Stimulated activated CD8-positive, alpha-beta memory T cell treated with anti-CD3 and anti-CD28 coated beads, Interleukin-15, amount 100 ng/mL, for 24 hours (primary cell): Measurements from ENCODE around the gene FCMR.
"Not testable (repeated sequence)": the region's sequence is repeated elsewhere in the genome, so short reads cannot be mapped to it uniquely, and the experiment has no call there.

Experiments used
- DNase-seq: peaks from one replicate; pipeline ENCODE4 v3.0.0-alpha.2; 2020; ENCODE audit warnings: low read depth

FCMR gene

DNA sequence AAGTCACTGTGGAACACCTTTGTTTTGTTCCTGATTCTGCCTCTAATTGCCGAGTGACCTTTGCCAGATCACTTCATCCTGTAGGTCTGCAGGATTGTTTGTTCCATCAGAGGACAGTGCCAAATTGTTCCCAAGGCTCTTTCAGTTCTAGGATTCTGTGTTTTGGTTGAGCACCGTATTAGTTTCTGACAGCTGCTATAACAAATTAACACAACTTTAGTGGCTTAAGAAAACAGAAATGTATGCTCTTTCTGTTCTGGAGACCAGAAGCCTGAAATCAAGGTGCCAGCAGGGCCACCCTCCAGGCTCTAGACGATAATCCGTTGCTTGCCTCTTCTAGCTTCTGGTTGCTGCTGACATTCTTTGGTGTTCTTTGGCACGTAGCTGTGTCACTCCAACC is 27.9 kb upstream of the FCMR start:
- DNase-seq = no peak

- no peak for DNase-seq
These were observed 27.5 kb upstream of the FCMR start for GRCh38 chr1:206949208-206949607.

DNA sequence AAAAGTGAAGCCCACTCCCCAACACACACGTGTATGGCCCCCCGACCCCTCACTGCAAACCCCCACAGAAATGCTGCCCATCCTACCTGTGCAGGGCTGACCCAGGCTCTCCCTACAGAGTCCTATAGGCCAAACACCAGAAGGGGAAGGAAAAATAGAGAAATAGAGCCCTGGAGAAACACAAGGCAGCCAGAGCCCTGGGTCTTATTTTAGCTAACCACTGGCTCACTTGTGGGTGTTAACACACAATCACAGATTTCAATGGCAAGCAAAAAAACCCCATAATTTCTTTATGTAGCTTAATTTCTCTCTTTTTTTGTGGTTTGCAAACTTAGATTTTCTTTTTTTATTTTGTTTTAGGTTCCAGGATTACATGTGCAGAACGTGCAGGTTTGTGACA is 25.5 kb upstream of the FCMR start:
- DNase-seq = no peak

DNA sequence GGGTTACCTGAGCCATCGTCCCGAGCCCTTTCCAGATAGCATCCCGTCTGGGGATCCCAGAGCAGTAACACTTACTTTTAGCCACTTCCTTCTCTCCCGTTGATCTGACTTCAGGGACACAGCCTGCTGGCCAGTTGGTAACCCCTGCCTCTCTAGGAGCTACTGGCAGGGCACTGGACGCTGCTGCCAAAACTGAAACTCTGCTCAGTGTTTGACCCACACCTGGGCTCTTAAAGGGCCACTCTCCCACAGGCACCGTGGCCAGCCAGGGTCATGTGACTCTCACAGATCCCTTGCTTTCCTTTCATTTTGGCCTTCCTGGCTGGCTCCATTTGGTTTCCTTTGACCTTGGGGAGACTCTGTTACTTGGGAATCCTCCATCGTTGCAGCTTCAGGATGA is 24.5 kb upstream of the FCMR start, which contains the start of gene PIGR:
Gene PIGR, minus strand, starts transcription at position 206 of the 400 bp plus-strand sequence. CDS start 5,935 bp downstream, outside the sequence.
- DNase-seq = no peak

DNA sequence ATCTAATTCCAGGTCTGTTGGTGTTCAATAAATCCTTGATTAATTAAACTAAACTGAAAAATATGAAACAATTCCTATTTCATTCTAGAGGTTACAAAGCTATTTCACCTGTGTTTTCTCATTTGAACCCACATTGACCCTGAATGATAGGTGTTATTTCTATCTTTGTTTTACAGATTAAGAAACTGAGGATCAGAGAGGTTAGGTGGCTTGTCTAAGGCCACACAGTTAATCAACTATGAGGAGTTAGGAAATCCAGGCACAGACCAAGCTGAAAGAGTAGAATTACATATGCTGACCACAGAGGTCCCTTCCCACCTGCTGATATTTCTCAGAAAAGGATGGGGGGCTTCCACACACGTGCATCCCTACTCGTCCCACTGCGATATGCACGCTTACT is 24.0 kb upstream of the FCMR start:
- DNase-seq = no peak

- DNase-seq = no peak
These were observed 23.0 kb upstream of the FCMR start for GRCh38 chr1:206944703-206945102.

DNA sequence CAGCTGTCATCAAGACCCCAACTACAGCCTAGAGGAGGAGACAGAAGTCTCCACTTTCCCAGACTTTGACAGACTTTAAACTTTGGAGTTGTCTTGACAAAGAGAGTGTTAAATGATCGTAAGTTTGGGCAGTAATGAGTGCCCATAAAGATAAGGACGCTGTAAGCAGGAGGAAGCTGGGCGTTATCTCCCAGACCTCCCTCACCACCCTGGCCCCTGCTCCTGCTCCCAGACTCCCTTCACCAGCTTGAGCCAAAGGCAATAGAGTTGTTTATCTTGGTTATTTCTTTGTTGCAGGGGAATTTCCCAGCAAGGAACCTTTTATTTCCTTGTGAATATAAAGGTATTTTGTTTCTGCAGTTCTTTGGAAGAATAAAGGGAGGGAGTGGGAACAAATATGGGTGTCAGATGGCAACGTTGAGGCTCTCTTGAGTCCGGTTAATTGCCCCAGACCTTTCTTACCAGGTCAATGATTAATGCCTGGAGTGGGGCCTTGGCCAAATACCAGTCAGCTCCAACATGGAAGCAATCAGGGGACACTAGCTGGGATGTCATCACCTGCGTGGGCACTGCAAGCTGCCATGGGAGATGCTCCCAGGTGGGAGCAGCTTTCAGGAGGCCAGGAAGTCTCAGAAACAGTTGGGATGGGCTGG is 20.2 kb upstream of the FCMR start:
- DNase-seq = no peak

DNA sequence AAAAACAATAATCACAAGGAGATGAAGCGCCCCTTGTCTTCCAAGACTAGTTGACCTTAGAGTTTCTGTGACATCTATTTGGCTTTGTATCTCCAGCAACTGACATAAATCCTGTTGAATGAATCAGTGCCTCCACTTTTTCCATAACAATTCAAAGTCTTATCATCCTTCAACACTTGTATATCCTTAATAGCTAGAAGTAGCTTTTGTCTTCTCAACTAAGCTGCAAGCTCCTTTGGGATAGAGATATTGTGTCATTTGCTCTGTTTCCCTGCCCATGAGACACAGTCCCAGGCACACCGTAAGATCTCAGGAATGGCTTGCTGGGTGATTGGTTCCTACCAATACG is 18.8 kb upstream of the FCMR start:
- no peak for DNase-seq

GRCh38 chr1:206939841-206940587 is 18.3 kb upstream of the FCMR start:
- no peak for DNase-seq

GRCh38 chr1:206939131-206939530 is 17.4 kb upstream of the FCMR start:
- DNase-seq = no peak

- no peak for DNase-seq
These were observed 15.7 kb upstream of the FCMR start for GRCh38 chr1:206937425-206937824.

- no peak for DNase-seq
These were observed 13.8 kb upstream of the FCMR start for GRCh38 chr1:206935491-206936067.

- DNase-seq = peak; percentile 52
These were observed 11.7 kb upstream of the FCMR start for GRCh38 chr1:206933333-206933945.

DNA sequence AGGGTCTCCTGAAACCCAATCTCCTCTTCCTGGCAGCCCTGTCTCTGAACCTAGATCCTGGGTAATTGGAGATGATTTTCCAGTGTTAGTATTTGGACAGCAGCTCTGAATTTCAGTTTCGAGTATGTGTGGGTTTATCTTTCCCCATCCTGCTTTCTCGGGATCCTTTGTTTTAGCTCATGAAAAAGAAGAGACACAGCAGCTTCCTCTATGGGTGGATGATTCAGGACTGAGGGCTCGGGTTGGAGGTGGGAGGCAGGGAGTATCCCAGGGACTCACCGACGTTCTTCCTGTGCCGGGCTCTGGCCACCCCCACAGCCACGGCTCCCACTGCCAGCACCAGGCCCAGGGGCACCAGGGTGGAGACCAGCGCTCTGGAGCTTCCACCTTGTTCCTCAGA is 10.4 kb upstream of the FCMR start:
- DNase-seq = no peak

- no peak for DNase-seq
These were observed 10.0 kb upstream of the FCMR start for GRCh38 chr1:206931709-206932108.

DNA sequence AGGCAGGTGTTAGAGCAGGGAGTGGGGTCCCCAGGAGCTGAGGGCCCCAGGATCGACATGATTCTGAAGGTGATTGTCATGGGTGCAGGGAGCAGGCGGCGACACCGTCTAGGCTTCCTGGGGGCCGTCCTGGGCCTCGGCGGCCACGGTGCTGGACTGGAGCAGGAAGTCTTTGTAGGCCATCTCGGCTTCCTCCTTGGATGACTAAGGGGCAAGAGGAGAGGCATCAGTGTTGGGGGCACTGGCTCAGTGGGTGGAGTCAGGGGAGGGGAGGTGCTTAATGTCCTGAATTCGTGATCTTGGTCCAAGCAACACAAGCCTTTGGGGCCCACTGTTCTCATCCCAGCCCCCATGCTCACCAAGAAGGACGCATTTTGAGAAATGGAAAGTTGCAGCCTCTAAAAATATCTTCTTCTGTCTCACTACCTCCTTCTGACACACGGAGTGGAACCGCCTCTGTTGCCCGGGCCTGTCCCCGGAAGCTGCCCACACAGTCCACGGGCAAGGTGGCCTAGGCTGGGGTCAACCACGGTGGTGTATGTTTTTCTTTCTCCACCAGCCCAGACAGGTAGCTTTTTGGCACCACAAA is 8.6 kb upstream of the FCMR start:
- DNase-seq = no peak

- no peak for DNase-seq
These were observed 7.8 kb upstream of the FCMR start for GRCh38 chr1:206929524-206929923.

- DNase-seq = no peak
These were observed 4.5 kb upstream of the FCMR start for GRCh38 chr1:206926286-206926685.

- DNase-seq = no peak
These were observed 3.5 kb upstream of the FCMR start for GRCh38 chr1:206925106-206925736.

- DNase-seq = no peak
These were observed 2.9 kb upstream of the FCMR start for GRCh38 chr1:206924592-206925105.

- not testable (repeated sequence) for DNase-seq
These were observed 2.3 kb upstream of the FCMR start for GRCh38 chr1:206923961-206924557.
